GM10266 (cell line): ENCODE results near the gene PIP4K2A.
A peak's percentile ranks its signal among the peaks of the same experiment; 100 is the strongest.

Source experiments
- DNase-seq: peaks from one replicate; pipeline ENCODE4 v3.0.0; 2012; ENCODE audit errors: extremely low spot score
- TF ChIP-seq, protein P1 (sequence below): IDR thresholded peaks from 2 replicates; pipeline ENCODE4 v1.5.1; 2012; ENCODE audit warnings: mild to moderate bottlenecking, low read depth; ENCODE audit not compliant: control insufficient read depth, insufficient read depth; ENCODE audit errors: missing control alignments

Gene PIP4K2A

DNA sequence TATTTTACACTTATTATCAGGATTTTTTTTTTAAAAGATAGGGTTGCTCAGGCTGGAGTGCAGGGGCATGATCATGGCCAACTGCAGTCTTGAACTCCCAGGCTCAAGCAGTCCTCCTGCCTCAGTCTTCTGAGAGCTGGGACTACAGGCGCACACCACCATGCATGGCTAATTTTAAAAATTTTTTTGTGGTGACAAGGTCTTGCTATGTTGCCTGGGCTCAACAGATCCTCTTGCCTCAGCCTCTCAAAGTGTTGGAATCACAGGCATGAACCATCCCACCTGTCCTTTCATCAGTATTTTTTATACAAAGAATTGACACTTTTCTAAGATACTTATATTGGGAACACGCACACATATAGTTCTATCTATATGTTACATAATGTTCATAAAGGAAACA is 99.3 kb downstream of the PIP4K2A start:
- TF ChIP-seq, protein P1, sequence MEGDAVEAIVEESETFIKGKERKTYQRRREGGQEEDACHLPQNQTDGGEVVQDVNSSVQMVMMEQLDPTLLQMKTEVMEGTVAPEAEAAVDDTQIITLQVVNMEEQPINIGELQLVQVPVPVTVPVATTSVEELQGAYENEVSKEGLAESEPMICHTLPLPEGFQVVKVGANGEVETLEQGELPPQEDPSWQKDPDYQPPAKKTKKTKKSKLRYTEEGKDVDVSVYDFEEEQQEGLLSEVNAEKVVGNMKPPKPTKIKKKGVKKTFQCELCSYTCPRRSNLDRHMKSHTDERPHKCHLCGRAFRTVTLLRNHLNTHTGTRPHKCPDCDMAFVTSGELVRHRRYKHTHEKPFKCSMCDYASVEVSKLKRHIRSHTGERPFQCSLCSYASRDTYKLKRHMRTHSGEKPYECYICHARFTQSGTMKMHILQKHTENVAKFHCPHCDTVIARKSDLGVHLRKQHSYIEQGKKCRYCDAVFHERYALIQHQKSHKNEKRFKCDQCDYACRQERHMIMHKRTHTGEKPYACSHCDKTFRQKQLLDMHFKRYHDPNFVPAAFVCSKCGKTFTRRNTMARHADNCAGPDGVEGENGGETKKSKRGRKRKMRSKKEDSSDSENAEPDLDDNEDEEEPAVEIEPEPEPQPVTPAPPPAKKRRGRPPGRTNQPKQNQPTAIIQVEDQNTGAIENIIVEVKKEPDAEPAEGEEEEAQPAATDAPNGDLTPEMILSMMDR = no peak
- DNase-seq = no peak

DNA sequence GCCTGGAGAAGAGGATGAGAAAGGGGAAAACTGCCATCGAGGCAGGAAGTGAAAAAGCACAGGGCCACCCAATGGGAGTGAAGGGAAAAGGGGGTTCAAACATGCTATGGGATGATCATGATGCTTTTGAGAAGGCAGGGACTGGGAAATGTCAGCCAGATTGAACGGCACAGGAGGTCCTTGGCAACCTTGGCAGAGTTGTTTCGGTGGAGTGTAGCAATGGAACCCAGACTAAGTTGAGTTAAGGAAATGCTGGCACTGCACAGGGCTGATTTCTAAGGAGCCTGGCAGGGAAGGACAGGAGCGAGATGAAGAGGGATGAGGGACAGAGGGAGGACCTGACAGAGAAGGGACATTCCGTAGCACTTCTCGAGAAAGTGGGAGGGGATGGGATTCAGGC is 101.4 kb downstream of the PIP4K2A start:
- DNase-seq = no peak
- TF ChIP-seq, protein P1 = no peak

DNA sequence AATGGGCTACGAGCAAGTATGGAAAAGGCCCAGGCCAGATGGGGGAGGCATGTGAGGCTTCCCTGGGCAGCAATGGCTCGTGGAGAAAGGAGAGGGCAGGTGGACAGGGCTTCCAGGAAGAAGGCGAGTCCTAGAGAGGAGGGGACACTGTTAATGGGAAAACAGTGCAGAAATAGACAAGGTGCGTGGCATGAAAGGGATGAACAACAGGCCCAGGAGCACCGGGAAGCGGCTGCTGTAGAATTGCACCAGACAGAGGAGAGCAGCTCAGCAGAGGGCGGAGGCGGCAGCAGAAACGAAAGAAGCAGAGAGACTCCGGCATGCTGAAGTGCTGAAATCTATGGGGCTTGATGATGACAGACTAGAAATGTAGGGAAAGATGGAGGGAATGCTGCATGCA is 102.1 kb downstream of the PIP4K2A start:
- DNase-seq = no peak
- TF ChIP-seq, protein P1 = no peak

DNA sequence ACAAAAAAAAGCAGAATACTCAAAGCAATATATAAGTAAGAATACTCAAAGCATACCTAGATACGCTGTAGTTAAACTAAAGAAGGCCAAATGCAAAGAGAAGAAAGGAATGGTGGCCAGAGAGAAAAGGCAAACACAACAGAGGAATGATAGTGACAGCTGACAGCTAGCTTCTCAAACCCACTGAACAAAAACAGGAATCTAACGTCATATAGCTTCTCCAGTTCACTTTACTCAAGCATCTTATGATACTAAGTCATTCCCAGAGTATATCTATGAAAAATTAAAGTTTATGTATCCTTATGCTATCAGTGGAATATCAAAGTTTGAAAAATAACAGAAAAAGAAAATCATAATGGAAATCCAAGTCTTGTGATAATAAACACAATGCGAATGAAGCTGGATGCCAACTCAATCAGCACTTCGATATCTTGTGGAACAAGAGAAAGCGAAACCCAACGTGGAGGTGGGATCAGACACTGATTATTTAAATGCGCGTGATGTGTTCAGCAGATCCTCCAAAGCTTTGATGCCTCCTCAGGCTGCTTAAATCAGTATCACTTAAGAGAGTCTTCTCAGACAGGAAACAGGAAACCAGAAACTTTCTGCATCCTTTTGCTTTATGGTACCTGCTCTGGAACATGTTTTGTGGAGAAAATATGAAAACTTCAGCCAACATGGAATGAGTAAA is 102.8 kb downstream of the PIP4K2A start:
- TF ChIP-seq, protein P1 = no peak
- DNase-seq = peak; percentile 36

DNA sequence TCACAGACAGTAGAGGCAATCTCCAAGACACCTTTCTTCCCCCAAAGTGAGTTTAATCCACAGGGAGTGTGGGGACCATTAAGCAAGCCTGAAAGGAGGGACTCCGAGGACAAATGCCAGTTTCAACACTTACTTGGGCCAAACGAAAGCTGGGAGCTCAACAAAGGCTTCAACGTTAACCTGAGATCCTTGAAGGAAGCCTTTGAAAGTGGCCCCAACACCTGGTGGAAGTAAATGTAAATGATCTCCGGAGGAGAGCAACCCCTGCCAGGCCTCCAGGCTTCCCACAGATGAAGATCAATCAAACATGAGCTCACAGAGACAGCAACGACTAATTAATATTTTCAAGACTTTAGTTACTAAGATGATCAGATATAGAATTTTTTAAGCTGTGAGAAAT is 103.8 kb downstream of the PIP4K2A start:
- no peak for DNase-seq
- TF ChIP-seq, protein P1 = no peak

DNA sequence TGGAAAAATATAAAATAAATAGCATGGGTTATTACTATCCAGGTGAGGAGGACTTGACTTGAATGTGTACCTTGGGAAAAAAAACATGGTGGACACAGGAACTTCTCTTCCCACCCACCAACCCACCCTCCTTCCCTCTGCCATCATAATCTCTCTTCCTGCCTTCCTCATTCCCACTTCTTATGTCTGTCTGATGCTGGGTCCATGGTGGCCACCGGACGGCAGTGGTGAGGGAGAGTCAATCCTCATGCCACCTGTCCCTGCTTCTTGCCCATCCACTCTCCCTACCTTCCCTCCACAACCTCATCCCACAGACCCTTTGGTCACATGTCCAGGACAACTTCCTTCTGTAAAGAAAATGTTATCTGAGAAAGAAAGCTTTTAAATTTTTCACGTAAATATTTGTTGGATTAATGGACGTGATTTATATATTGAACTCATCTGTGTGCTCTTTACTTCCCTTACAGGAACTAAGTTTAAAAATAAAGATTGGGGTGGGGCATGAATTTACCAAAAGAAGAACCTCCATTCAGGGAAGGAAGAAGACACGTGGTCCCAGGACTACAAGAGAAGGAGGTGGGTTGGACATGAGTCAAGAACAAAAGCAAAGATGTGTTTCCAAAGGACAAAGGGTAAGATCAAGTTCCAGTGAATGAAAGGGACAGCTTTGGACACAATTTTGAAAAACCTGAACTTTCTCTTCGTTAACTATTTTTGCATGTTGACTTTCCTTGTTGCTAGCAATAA is 104.5 kb downstream of the PIP4K2A start:
- TF ChIP-seq, protein P1 = no peak
- no peak for DNase-seq

DNA sequence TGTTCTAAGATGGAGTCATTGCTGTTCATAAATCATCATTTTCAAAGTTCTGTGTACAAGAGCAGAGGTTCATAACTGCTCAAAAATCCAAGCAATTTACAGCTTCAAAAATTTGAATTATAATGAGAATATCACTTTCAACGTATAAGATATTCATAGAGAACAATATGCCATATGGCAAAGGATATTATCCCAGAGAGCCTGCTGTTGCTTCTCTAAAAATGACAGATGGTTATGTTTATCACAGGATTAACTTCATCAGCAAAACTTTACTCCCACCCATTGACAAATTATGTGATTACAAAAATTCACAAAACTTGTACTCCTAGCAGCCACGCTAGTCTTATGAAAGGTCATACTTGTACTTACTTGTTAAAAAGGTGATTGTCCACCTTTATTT is 105.1 kb downstream of the PIP4K2A start:
- DNase-seq = no peak

More for the DNA sequence above, 105.1 kb downstream of the PIP4K2A start:
- TF ChIP-seq, protein P1 = no peak
